Neural cell (in vitro differentiated cells): Measurements from ENCODE around the gene DYNC2H1. TPM values are rescaled to one million over a fixed set of nuclear protein-coding genes. Genes with fewer than 3 reads are reported as not detected.

Source experiments
- H2AFZ ChIP-seq: fragments of 200-600, 300-800 bp; sonication (generic), shearing (Covaris generic); 2 replicates; pipeline ENCODE4 v1.6.0; 2014; ENCODE audit warnings: low read depth, mild to moderate bottlenecking, antibody characterized with exemption, low read length, moderate library complexity
- H3F3A ChIP-seq: fragments of 200-600 bp; shearing (Covaris generic); 2 replicates; pipeline ENCODE4 v1.6.1; 2016; ENCODE audit warnings: mild to moderate bottlenecking, moderate library complexity, mixed read lengths, antibody characterized with exemption, low read length; ENCODE audit not compliant: insufficient read depth, poor library complexity, severe bottlenecking
- H3K27ac ChIP-seq: fragments of 200-600, 300-800 bp; sonication (generic), shearing (Covaris generic); 2 replicates; pipeline ENCODE4 v1.5.1; 2014; ENCODE audit warnings: mild to moderate bottlenecking, low read length, moderate library complexity
- H3K27me3 ChIP-seq: fragments of 300-800, 200-600 bp; sonication (generic), shearing (Covaris generic); 2 replicates; pipeline ENCODE4 v1.6.0; 2014; ENCODE audit warnings: mild to moderate bottlenecking, low read depth, low read length, moderate library complexity; ENCODE audit not compliant: insufficient read depth
- H3K36me3 ChIP-seq: fragments of 300-800, 200-600 bp; sonication (generic), shearing (Covaris generic); 2 replicates; pipeline ENCODE4 v1.5.1; 2014; ENCODE audit warnings: mild to moderate bottlenecking, antibody characterized with exemption, low read length, moderate library complexity; ENCODE audit not compliant: insufficient read depth
- H3K4me2 ChIP-seq: fragments of 300-800, 200-600 bp; sonication (generic), shearing (Covaris generic); 2 replicates; pipeline ENCODE4 v1.6.0; 2014; ENCODE audit warnings: mild to moderate bottlenecking, low read length
- H3K4me3 ChIP-seq: fragments of 300-800, 200-600 bp; sonication (generic), shearing (Covaris generic); 2 replicates; pipeline ENCODE4 v1.5.1; 2014; ENCODE audit warnings: mild to moderate bottlenecking, low read length, moderate library complexity
- H3K79me2 ChIP-seq: fragments of 200-600 bp; shearing (Covaris generic); replicated peaks from 2 replicates; pipeline ENCODE4 v1.6.0; 2014; ENCODE audit warnings: mild to moderate bottlenecking, low read length, moderate library complexity; ENCODE audit not compliant: insufficient read depth
- H3K9ac ChIP-seq: fragments of 300-800, 200-600 bp; sonication (generic), shearing (Covaris generic); 2 replicates; pipeline ENCODE4 v1.6.1; 2016; ENCODE audit warnings: mild to moderate bottlenecking, low read length, mixed read lengths
- H3K9me2 ChIP-seq: fragments of 200-600 bp; shearing (Covaris generic); 2 replicates; pipeline ENCODE4 v1.6.1; 2016; ENCODE audit warnings: mild to moderate bottlenecking, low read length, mixed read lengths; ENCODE audit not compliant: insufficient read depth
- H3K9me3 ChIP-seq: fragments of 200-600, 300-800 bp; sonication (generic), shearing (Covaris generic); 2 replicates; pipeline ENCODE4 v1.6.1; 2016; ENCODE audit warnings: mild to moderate bottlenecking, mixed run types, low read length, moderate library complexity, mixed read lengths
- H4K20me1 ChIP-seq: fragments of 200-600 bp; shearing (Covaris generic); 2 replicates; pipeline ENCODE4 v1.6.1; 2016; ENCODE audit warnings: mild to moderate bottlenecking, mixed run types; ENCODE audit not compliant: insufficient read depth
- CTCF ChIP-seq: fragments of 450-650 bp; IDR thresholded peaks from 2 replicates; pipeline ENCODE4 v1.5.1; 2014; ENCODE audit warnings: antibody characterized with exemption, mild to moderate bottlenecking, moderate library complexity; ENCODE audit not compliant: poor library complexity, severe bottlenecking
- EP300 ChIP-seq: fragments of 450-650 bp; conservative IDR thresholded peaks from 2 replicates; pipeline ENCODE4 v1.6.1; 2014; ENCODE audit warnings: antibody characterized with exemption, mild to moderate bottlenecking, moderate library complexity; ENCODE audit not compliant: poor library complexity, severe bottlenecking
- EZH2 ChIP-seq: fragments of 200-600, 300-800 bp; shearing (Covaris generic), sonication (generic); IDR thresholded peaks from 2 replicates; pipeline ENCODE4 v1.6.1; 2014; ENCODE audit warnings: antibody characterized with exemption, low read length, borderline replicate concordance, mild to moderate bottlenecking; ENCODE audit not compliant: insufficient read depth, poor library complexity, severe bottlenecking
- MXI1 ChIP-seq: fragments of 450-650 bp; conservative IDR thresholded peaks from 2 replicates; pipeline ENCODE4 v1.6.1; 2014; ENCODE audit warnings: antibody characterized with exemption, mild to moderate bottlenecking; ENCODE audit not compliant: poor library complexity, severe bottlenecking
- POLR2AphosphoS5 ChIP-seq: IDR thresholded peaks from 2 replicates; pipeline ENCODE4 v1.6.1; 2012
- RAD21 ChIP-seq: fragments of 450-650 bp; conservative IDR thresholded peaks from 2 replicates; pipeline ENCODE4 v1.6.1; 2014; ENCODE audit warnings: antibody characterized with exemption, mild to moderate bottlenecking, moderate library complexity
- REST ChIP-seq: IDR thresholded peaks from 2 replicates; pipeline ENCODE4 v1.6.1; 2012; ENCODE audit warnings: borderline replicate concordance
- SMC3 ChIP-seq: fragments of 450-650 bp; conservative IDR thresholded peaks from 2 replicates; pipeline ENCODE4 v1.6.1; 2014; ENCODE audit warnings: antibody characterized with exemption, mild to moderate bottlenecking, moderate library complexity; ENCODE audit not compliant: poor library complexity
- TAF1 ChIP-seq: IDR thresholded peaks from 2 replicates; pipeline ENCODE4 v1.6.1; 2012; ENCODE audit warnings: low read depth
- polyA plus RNA-seq: library from polyadenylated mRNA; depleted of rRNA; stranded (reverse); fragments of >200 nt; gene quantifications from 2 replicates; pipeline ENCODE4 v1.2.3, GENCODE V29; 2014

DYNC2H1 gene
- polyA plus RNA-seq, 1 donor from 2014 or later, result 14.1 TPM

GRCh38 chr11:103326070-103326794, 217.0 kb downstream of the DYNC2H1 start:
- H3K36me3 ChIP-seq, result no peaks in the 10 kb centered on the region
- H3K4me3 ChIP-seq, result no peak overlapping the region
- no peaks in the 10 kb centered on the region for H4K20me1 ChIP-seq
- no peaks in the 10 kb centered on the region for H3K79me2 ChIP-seq
- H3K9ac ChIP-seq, result no peak overlapping the region
- no peaks in the 10 kb centered on the region for H3K27me3 ChIP-seq
- H3K4me2 ChIP-seq, result no peak overlapping the region
- H3F3A ChIP-seq, result no peaks in the 10 kb centered on the region
- H2AFZ ChIP-seq, result no peak overlapping the region
- H3K9me3 ChIP-seq, result no peaks in the 10 kb centered on the region
- TF ChIP-seq CTCF (peak; percentile 62), RAD21 (peak; percentile 59), SMC3 (peak; percentile 56), POLR2AphosphoS5 (no peak), MXI1 (no peak), EP300 (no peak), TAF1 (no peak), REST (no peak), EZH2 (no peak)
- H3K27ac ChIP-seq, result no peak overlapping the region
- H3K9me2 ChIP-seq, result no peaks in the 10 kb centered on the region

GRCh38 chr11:103327721-103328120, 218.5 kb downstream of the DYNC2H1 start:
- Histone ChIP-seq H3K27ac (no peak overlapping the region), H3K9me2 (no peaks in the 10 kb centered on the region), H3K4me2 (no peak overlapping the region)

More at GRCh38 chr11:103327721-103328120, 218.5 kb downstream of the DYNC2H1 start:
- no peaks in the 10 kb centered on the region for H3F3A ChIP-seq
- no peaks in the 10 kb centered on the region for H3K79me2 ChIP-seq
- no peak overlapping the region for H2AFZ ChIP-seq
- TF ChIP-seq EP300 (no peak), REST (no peak), POLR2AphosphoS5 (no peak), RAD21 (no peak), TAF1 (no peak), SMC3 (no peak), CTCF (no peak), EZH2 (no peak), MXI1 (no peak)
- H3K4me3 ChIP-seq, result no peak overlapping the region
- no peaks in the 10 kb centered on the region for H4K20me1 ChIP-seq
- no peaks in the 10 kb centered on the region for H3K27me3 ChIP-seq
- H3K36me3 ChIP-seq, result no peaks in the 10 kb centered on the region
- no peak overlapping the region for H3K9ac ChIP-seq
- H3K9me3 ChIP-seq, result no peaks in the 10 kb centered on the region
